Activated B cell treated with CpG ODN at 0.5 μM for 24 hours (primary cell): Measurements from ENCODE around the gene PPM1A. TPM values are rescaled to one million over a fixed set of nuclear protein-coding genes. Genes with fewer than 3 reads are reported as not detected.

Experiments
- ATAC-seq: fragments of 200-7000 bp; cut with Tn5 transposase; one replicate; pipeline ENCODE4 v1.10.0; 2021; ENCODE audit warnings: low read depth, mild to moderate bottlenecking, moderate library complexity
- CTCF ChIA-PET: fragments of 350-600 bp; sonication (Branson Sonifier 250); formaldehyde crosslinking; loops from one replicate; lab custom pipeline; 2021; ENCODE audit warnings: antibody characterized with exemption; lab: Charles Lee
- POLR2A ChIA-PET: fragments of 350-600 bp; sonication (Branson Sonifier 250); formaldehyde crosslinking; loops from one replicate; lab custom pipeline; 2021; ENCODE audit warnings: antibody characterized with exemption; lab: Charles Lee
- DNase-seq: peaks from one replicate; pipeline ENCODE4 v3.0.0; 2022
- H3K27ac Mint-ChIP-seq: one replicate; pipeline ENCODE4 v1.8.0; 2020; ENCODE audit warnings: mixed read lengths
- H3K27me3 Mint-ChIP-seq: one replicate; pipeline ENCODE4 v1.8.0; 2021; ENCODE audit warnings: mixed read lengths
- H3K36me3 Mint-ChIP-seq: one replicate; pipeline ENCODE4 v1.8.0; 2021; ENCODE audit warnings: low read depth, mixed read lengths
- H3K4me1 Mint-ChIP-seq: one replicate; pipeline ENCODE4 v1.8.0; 2021; ENCODE audit warnings: mixed read lengths
- H3K4me3 Mint-ChIP-seq: one replicate; pipeline ENCODE4 v1.8.0; 2020; ENCODE audit warnings: mild to moderate bottlenecking, mixed read lengths
- H3K9me3 Mint-ChIP-seq: one replicate; pipeline ENCODE4 v1.8.0; 2020; ENCODE audit warnings: mixed read lengths
- CTCF ChIP-seq: fragments of 200-600 bp; IDR thresholded peaks from one replicate; pipeline ENCODE4 v1.8.0; 2022; ENCODE audit warnings: antibody characterized with exemption, mild to moderate bottlenecking
- intact Hi-C: fragments of 100-400 bp; cut with micrococcal nuclease; formaldehyde crosslinking; loops from one replicate; pipeline ENCODE4 v1.15.1; 2024
- total RNA-seq: library from RNA; stranded (reverse); gene quantifications from 2 replicates; pipeline ENCODE4 v1.2.3, GENCODE V29; 2022

The PPM1A gene
- total RNA-seq, 1 donor from 2014 or later, result 47.5 TPM

- Mint-ChIP-seq H3K36me3 (no peaks in the 10 kb centered on the region), H3K4me3 (no peak overlapping the region), H3K4me1 (peaks cover 22% of the 10 kb centered on the region), H3K27me3 (peaks cover 8% of the 10 kb centered on the region), H3K9me3 (peaks cover 6% of the 10 kb centered on the region), H3K27ac (no peak overlapping the region)
- POLR2A ChIA-PET, result interaction anchor here (1.7 kb wide), 1 partner anchor 42 kb away, joined by 8 read pairs; the partner anchor contains the start of gene PPM1A
- CTCF ChIA-PET, result no interaction called here
- intact Hi-C loops, result no loop called here
- ATAC-seq (no peak), DNase-seq (no peak)
- TF ChIP-seq CTCF, result no peak
These were observed 42.8 kb upstream of the PPM1A start for GRCh38 chr14:60206249-60206670.

DNA sequence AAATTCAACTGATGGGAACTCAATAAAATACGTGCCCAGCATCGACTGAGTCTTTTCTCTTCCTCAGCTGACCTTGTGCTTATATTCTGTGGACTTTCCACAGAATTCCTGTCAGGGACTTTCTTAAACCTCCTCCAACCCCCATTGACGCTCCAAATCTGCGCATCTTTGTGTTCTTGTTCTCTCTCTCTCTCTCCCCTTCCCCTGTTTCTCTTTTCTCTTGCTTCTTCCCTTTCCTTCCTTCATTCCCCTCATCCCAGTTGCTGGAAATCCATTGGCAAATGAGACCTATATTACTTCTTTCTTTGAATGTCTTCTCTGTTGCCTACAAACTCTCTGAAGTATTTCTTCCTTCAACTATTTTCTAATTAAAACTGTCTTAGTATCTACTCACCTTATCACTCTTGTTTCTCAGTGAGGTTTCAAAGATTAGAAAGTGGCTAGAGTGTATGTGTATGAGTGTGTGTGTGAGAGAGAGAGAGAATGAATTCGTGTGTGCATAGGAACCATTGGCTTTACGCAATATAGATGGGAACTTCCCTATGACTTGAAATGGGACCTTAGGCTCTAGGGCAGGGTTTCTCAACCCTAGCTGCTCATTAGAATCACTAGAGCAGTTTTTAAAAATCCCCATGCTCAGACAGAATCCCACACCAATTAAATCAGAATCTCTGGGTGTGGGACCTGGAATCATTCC, 42.0 kb upstream of the PPM1A start:
- Mint-ChIP-seq H3K36me3 (no peaks in the 10 kb centered on the region), H3K27me3 (peaks cover 8% of the 10 kb centered on the region), H3K27ac (no peak overlapping the region), H3K4me3 (no peak overlapping the region), H3K4me1 (peaks cover 22% of the 10 kb centered on the region), H3K9me3 (peaks cover 2% of the 10 kb centered on the region)
- no peak for TF ChIP-seq CTCF
- ChIA-PET POLR2A (interaction anchor here (1.0 kb wide), 1 partner anchor 42 kb away, joined by 3 read pairs; the partner anchor contains the start of gene PPM1A), CTCF (no interaction called here)
- intact Hi-C loops, result no loop called here
- no peak for ATAC-seq
- no peak for DNase-seq

- no peak for ATAC-seq
- Mint-ChIP-seq H3K36me3 (no peaks in the 10 kb centered on the region), H3K27ac (no peak overlapping the region), H3K9me3 (peaks cover 2% of the 10 kb centered on the region), H3K4me3 (no peak overlapping the region), H3K4me1 (peaks cover 16% of the 10 kb centered on the region), H3K27me3 (peaks cover 6% of the 10 kb centered on the region)
- no peak for DNase-seq
- CTCF ChIA-PET, result no interaction called here
- no peak for TF ChIP-seq CTCF
- POLR2A ChIA-PET, result interaction anchor here (0.7 kb wide), 1 partner anchor 38 kb away, joined by 5 read pairs; the partner anchor contains the start of gene PPM1A
- intact Hi-C loops, result no loop called here
These were observed 38.3 kb upstream of the PPM1A start for GRCh38 chr14:60210703-60211102.

DNA sequence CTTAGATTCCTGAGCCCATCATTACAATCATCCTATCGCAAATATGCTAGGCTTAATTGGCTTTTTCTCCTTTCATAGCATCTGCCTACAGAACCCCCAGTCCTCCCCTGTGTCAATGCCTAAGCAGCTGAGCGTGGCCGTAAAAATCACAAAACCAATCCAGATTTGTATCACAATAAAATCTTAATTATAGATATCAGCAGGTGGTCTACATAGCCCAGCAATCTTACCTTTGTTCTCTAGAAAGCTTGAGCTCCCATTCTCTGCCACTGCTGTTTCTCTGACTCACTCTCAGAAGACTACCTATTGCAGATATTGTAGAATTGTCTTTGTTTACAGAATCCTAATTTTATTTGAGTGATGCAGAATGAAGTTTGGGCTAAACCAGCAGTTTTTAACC, 37.9 kb upstream of the PPM1A start:
- Mint-ChIP-seq H3K27ac (no peak overlapping the region), H3K27me3 (peaks cover 6% of the 10 kb centered on the region), H3K36me3 (no peaks in the 10 kb centered on the region), H3K9me3 (peaks cover 2% of the 10 kb centered on the region), H3K4me3 (no peak overlapping the region), H3K4me1 (peaks cover 16% of the 10 kb centered on the region)
- no peak for ATAC-seq
- TF ChIP-seq CTCF, result no peak
- no peak for DNase-seq
- ChIA-PET CTCF (no interaction called here), POLR2A (interaction anchor here (0.5 to 2.3 kb wide), 3 partner anchors 38 to 121 kb away, joined by 4 to 29 read pairs (median 5); partner anchors contain the start of gene PPM1A)
- intact Hi-C loops, result no loop called here
